H1 (cell line): ENCODE data around the gene RPL12.

Source experiments
- CTCF ChIP-seq, 3 experiments: IDR thresholded peaks; 1 replicate in 2 of 3; 2 replicates in 1 of 3; pipeline versions ENCODE4 v1.5.1 to v1.6.1; 2011; ENCODE audit warnings: low read length in 3 of 3, mild to moderate bottlenecking in 3 of 3, inconsistent platforms in 2 of 3, low read depth in 1 of 3, moderate library complexity in 1 of 3; ENCODE audit not compliant: insufficient read depth in 1 of 3; ENCODE audit errors: control extremely low read depth in 1 of 3
- EP300 ChIP-seq, 2 experiments: IDR thresholded peaks; 1 replicate in 1 of 2; 2 replicates in 1 of 2; pipeline ENCODE4 v1.6.1; 2011 to 2012; ENCODE audit warnings: low read depth in 2 of 2, low read length in 2 of 2, mild to moderate bottlenecking in 2 of 2, borderline replicate concordance in 1 of 2, inconsistent platforms in 1 of 2, moderate library complexity in 1 of 2
- EZH2 ChIP-seq: fragments of 200-600 bp; sonication (generic); IDR thresholded peaks from 2 replicates; pipeline ENCODE4 v1.7.1; 2012; ENCODE audit warnings: low read depth, mild to moderate bottlenecking, moderate library complexity, low read length, inconsistent platforms; ENCODE audit not compliant: severe bottlenecking
- GABPA ChIP-seq: IDR thresholded peaks from 2 replicates; pipeline ENCODE4 v1.6.1; 2011; ENCODE audit warnings: mild to moderate bottlenecking, low read length, moderate library complexity, borderline replicate concordance; ENCODE audit not compliant: insufficient read depth
- NRF1 ChIP-seq: IDR thresholded peaks from 2 replicates; pipeline ENCODE4 v1.6.1; 2011; ENCODE audit warnings: mild to moderate bottlenecking, low read depth, low read length, improper control_type of control experiment
- POLR2A ChIP-seq, 2 experiments: IDR thresholded peaks; 1 replicate in 1 of 2; 2 replicates in 1 of 2; pipeline ENCODE4 v1.6.1; 2011; ENCODE audit warnings: low read depth in 2 of 2, low read length in 2 of 2, mild to moderate bottlenecking in 2 of 2; ENCODE audit errors: control extremely low read depth in 1 of 2
- RAD21 ChIP-seq, 2 experiments: IDR thresholded peaks in 1 of 2; conservative IDR thresholded peaks in 1 of 2; 2 replicates each; pipeline ENCODE4 v1.6.1; 2011; ENCODE audit warnings: low read depth in 2 of 2, low read length in 2 of 2, improper control_type of control experiment in 1 of 2, inconsistent platforms in 1 of 2, mild to moderate bottlenecking in 1 of 2, moderate library complexity in 1 of 2
- SIX5 ChIP-seq: IDR thresholded peaks from 2 replicates; pipeline ENCODE4 v1.6.1; 2011; ENCODE audit warnings: mild to moderate bottlenecking, low read depth, low read length
- SP2 ChIP-seq: IDR thresholded peaks from 2 replicates; pipeline ENCODE4 v1.6.1; 2012; ENCODE audit warnings: mild to moderate bottlenecking, low read length, inconsistent platforms
- SP4 ChIP-seq: IDR thresholded peaks from 2 replicates; pipeline ENCODE4 v1.6.1; 2012; ENCODE audit warnings: low read length, inconsistent platforms
- YY1 ChIP-seq: IDR thresholded peaks from 2 replicates; pipeline ENCODE4 v1.6.1; 2011; ENCODE audit warnings: low read depth, mild to moderate bottlenecking, low read length
- TF ChIP-seq, protein P1 (sequence below): IDR thresholded peaks from 2 replicates; pipeline ENCODE4 v1.6.1; 2012; ENCODE audit warnings: inconsistent platforms

GRCh38 chr9:127444921-127445850 lies 6.0 kb downstream of the RPL12 start:
- TF ChIP-seq POLR2A (IDR thresholded peaks at IDR 0.05; ENCODE audit: control extremely low read depth in 1 of 2, low read depth in 2 of 2, low read length in 2 of 2) (peak; percentile 54 to 67; a peak in 2 of 3 replicates), CTCF (IDR thresholded peaks at IDR 0.05; ENCODE audit: control extremely low read depth in 1 of 3, insufficient read depth in 1 of 3, low read depth in 1 of 3, low read length in 3 of 3) (no peak), SIX5 (no peak), EP300 (IDR thresholded peaks at IDR 0.05; ENCODE audit: borderline replicate concordance in 1 of 2, low read depth in 2 of 2, low read length in 2 of 2) (no peak), GABPA (no peak), EZH2 (no peak), YY1 (no peak), SP4 (no peak), SP2 (no peak), NRF1 (no peak), RAD21 (IDR thresholded peaks at IDR 0.05 in 1 of 2, conservative IDR thresholded peaks at IDR 0.05 in 1 of 2; ENCODE audit: low read depth in 2 of 2, low read length in 2 of 2) (no peak)
- TF ChIP-seq, protein P1, sequence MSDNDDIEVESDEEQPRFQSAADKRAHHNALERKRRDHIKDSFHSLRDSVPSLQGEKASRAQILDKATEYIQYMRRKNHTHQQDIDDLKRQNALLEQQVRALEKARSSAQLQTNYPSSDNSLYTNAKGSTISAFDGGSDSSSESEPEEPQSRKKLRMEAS, result no peak
